Measurements from ENCODE around the gene CLDN18. TPM values are rescaled to one million over a fixed set of nuclear protein-coding genes. Genes with fewer than 3 reads are reported as not detected.

The CLDN18 gene
- total and polyA plus RNA-seq, 2 experiments from 2014 or later: 0.19 TPM; not detected in 1

DNA sequence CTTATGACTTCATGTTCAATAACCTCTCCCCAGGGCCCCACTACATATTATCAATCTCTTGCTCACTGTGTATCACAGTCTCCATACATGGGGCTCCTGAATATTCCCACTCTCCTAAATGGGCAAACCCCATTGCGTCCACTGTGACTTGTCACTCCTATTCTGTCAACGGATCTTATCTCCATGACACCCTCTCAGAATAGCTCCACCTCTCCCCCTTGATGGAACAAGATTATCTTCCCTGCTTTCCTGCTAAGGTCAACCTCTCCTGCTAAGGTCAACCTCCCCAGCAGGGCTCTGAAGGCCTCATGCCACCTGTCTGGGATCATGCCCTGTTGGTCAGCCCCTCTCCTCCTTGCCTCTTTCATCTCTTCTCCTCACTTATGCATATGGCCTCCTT is 1.8 kb downstream of the CLDN18 start (continued):
- TF ChIP-seq ZNF462 (CRISPR knock-in tag; IDR thresholded peaks at IDR 0.05): no peak
- no peak for TF ChIP-seq JUNB (IDR thresholded peaks at IDR 0.05; ENCODE audit: unreplicated experiment)
- TF ChIP-seq ZNF331 (CRISPR knock-in tag; IDR thresholded peaks at IDR 0.05; ENCODE audit: low read depth): no peak

GRCh38 chr3:138012526-138012925 is 2.6 kb downstream of the CLDN18 start:
- Mint-ChIP-seq H3K4me1 (no peaks in the 10 kb centered on the region), H3K27me3 (ENCODE audit: insufficient read depth, low read depth, poor library complexity) (peaks cover 13% of the 10 kb centered on the region)

More at GRCh38 chr3:138012526-138012925, 2.6 kb downstream of the CLDN18 start:
- Histone ChIP-seq H3K4me2 (no peak overlapping the region), H3K27me3 (ENCODE audit: insufficient read depth) (no peaks in the 10 kb centered on the region), H3K4me3 (no peak overlapping the region), H3K79me2 (replicated peaks; ENCODE audit: insufficient read depth) (no peaks in the 10 kb centered on the region), H3K27ac (ENCODE audit: low read depth) (no peak overlapping the region), H3K4me1 (ENCODE audit: insufficient read depth) (no peaks in the 10 kb centered on the region), H3F3A (replicated peaks; ENCODE audit: low read depth) (no peaks in the 10 kb centered on the region), H4K20me1 (replicated peaks; ENCODE audit: insufficient read depth) (no peaks in the 10 kb centered on the region), H2AFZ (no peak overlapping the region), H3K36me3 (ENCODE audit: insufficient read depth) (no peaks in the 10 kb centered on the region), H3K9me2 (ENCODE audit: insufficient read depth) (peaks cover 4% of the 10 kb centered on the region; the same call in 1 of the 2 replicates)
- H3K27ac Mint-ChIP-seq: no peak overlapping the region
- DNase-seq (ENCODE audit: low spot score): no peak
- no peaks in the 10 kb centered on the region for H3K9me3 Mint-ChIP-seq
- H3K36me3 Mint-ChIP-seq (ENCODE audit: low read depth): no peaks in the 10 kb centered on the region
- TF ChIP-seq POLR2AphosphoS5 (IDR thresholded peaks at IDR 0.05; ENCODE audit: low read depth) (no peak), REST (IDR thresholded peaks at IDR 0.05; ENCODE audit: unreplicated experiment) (no peak), EZH2 (IDR thresholded peaks at IDR 0.05; ENCODE audit: low read depth, unreplicated experiment) (no peak), CTCF (conservative IDR thresholded peaks at IDR 0.05; ENCODE audit: low read depth in 2 of 2) (no peak), ZNF331 (CRISPR knock-in tag; IDR thresholded peaks at IDR 0.05; ENCODE audit: low read depth) (no peak), EZH2phosphoT487 (IDR thresholded peaks at IDR 0.05; ENCODE audit: unreplicated experiment) (no peak), CREB1 (CRISPR knock-in tag; IDR thresholded peaks at IDR 0.05; ENCODE audit: low read depth) (no peak), ZNF114 (CRISPR knock-in tag; IDR thresholded peaks at IDR 0.05) (no peak)
- TF ChIP-seq, protein P1, sequence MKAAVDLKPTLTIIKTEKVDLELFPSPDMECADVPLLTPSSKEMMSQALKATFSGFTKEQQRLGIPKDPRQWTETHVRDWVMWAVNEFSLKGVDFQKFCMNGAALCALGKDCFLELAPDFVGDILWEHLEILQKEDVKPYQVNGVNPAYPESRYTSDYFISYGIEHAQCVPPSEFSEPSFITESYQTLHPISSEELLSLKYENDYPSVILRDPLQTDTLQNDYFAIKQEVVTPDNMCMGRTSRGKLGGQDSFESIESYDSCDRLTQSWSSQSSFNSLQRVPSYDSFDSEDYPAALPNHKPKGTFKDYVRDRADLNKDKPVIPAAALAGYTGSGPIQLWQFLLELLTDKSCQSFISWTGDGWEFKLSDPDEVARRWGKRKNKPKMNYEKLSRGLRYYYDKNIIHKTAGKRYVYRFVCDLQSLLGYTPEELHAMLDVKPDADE (IDR thresholded peaks at IDR 0.05): no peak
- no peak for ATAC-seq
- H3K4me3 Mint-ChIP-seq: no peak overlapping the region
